ENCODE data around the gene IL16.

The IL16 gene

GRCh38 chr15:81363276-81363675 lies 166.6 kb downstream of the IL16 start:
- Histone ChIP-seq H3K4me3 (ENCODE audit: low read depth, low read length) (no peak overlapping the region), H3K27me3 (ENCODE audit: control insufficient read depth, insufficient read depth, low read length) (no peaks in the 10 kb centered on the region), H3K9ac (ENCODE audit: low read depth, low read length) (no peak overlapping the region), H3K36me3 (ENCODE audit: control insufficient read depth, insufficient read depth, low read length) (no peaks in the 10 kb centered on the region), H3K9me3 (ENCODE audit: control insufficient read depth, insufficient read depth, low read length) (no peaks in the 10 kb centered on the region), H3K4me1 (ENCODE audit: control insufficient read depth, insufficient read depth, low read length) (no peaks in the 10 kb centered on the region), H3K27ac (ENCODE audit: low read depth, low read length) (no peak overlapping the region)
